H1 (cell line): ENCODE results near the gene RNF224.

Source experiments
- EP300 ChIP-seq, 2 experiments: IDR thresholded peaks; 1 replicate in 1 of 2; 2 replicates in 1 of 2; pipeline ENCODE4 v1.6.1; 2011 to 2012; ENCODE audit warnings: low read depth in 2 of 2, low read length in 2 of 2, mild to moderate bottlenecking in 2 of 2, borderline replicate concordance in 1 of 2, inconsistent platforms in 1 of 2, moderate library complexity in 1 of 2
- TAF1 ChIP-seq: IDR thresholded peaks from 2 replicates; pipeline ENCODE4 v1.6.1; 2011; ENCODE audit warnings: mild to moderate bottlenecking, low read depth, low read length
- TF ChIP-seq, protein P1 (sequence below): IDR thresholded peaks from 2 replicates; pipeline ENCODE4 v1.6.1; 2012; ENCODE audit warnings: inconsistent platforms

DNA sequence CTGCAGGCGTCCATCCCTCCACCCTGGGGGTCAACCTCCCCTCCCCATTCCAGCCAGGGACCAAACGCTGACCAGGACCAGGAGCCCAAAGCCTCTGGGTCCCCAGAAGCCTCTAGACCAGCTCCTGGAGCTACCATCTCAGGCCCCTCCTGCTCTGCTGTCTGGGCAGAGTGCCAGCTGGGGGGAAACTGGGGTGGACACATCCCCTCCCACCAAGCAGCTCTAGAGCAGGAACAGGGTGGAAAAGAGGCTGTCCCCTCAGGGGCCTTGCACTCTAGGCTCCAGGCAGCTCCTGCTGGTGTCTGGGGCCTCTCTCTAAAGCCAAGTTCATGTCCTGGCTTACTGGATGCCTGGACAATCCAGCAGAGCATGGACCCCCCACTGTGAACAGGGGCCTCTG lies 34.4 kb upstream of the RNF224 start:
- TF ChIP-seq EP300 (IDR thresholded peaks at IDR 0.05; ENCODE audit: borderline replicate concordance in 1 of 2, low read depth in 2 of 2, low read length in 2 of 2) = no peak
- TF ChIP-seq, protein P1, sequence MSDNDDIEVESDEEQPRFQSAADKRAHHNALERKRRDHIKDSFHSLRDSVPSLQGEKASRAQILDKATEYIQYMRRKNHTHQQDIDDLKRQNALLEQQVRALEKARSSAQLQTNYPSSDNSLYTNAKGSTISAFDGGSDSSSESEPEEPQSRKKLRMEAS = no peak
- no peak for TF ChIP-seq TAF1
